ENCODE results near the gene TCL1A.

GRCh38 chr14:95667249-95667693 lies 46.7 kb downstream of the TCL1A start:
- TF ChIP-seq CTCF (IDR thresholded peaks at IDR 0.05) (no peak), POLR2A (IDR thresholded peaks at IDR 0.05) (no peak), EP300 (IDR thresholded peaks at IDR 0.05; ENCODE audit: low read depth) (no peak)

Data from transverse colon (tissue), 3 donors.